Naive thymus-derived CD8-positive, alpha-beta T cell (primary cell): ENCODE data around the gene PPP1R2C. TPM values are rescaled to one million over a fixed set of nuclear protein-coding genes. Genes with fewer than 3 reads are reported as not detected.

Experiments used
- ATAC-seq, 2 donors: fragments of 150-1000 bp; cut with Tn5 transposase in 1 of 2; sonication (Bioruptor Pico), chemical (Tn5 transposase) in 1 of 2; 1 replicate in 1 of 2; 2 replicates in 1 of 2; pipeline ENCODE4 v1.10.0; 2021; ENCODE audit warnings: mild to moderate bottlenecking in 2 of 2, moderate library complexity in 2 of 2
- POLR2A ChIA-PET: fragments of 350-600 bp; sonication (Branson Sonifier 250); formaldehyde crosslinking; loops from one replicate; lab custom pipeline; 2021; ENCODE audit warnings: antibody characterized with exemption; lab: Charles Lee
- DNase-seq, 10 donors: peaks; one replicate each; pipeline versions ENCODE4 v3.0.0 to v3.0.0-alpha.2; 2020 to 2022
- H3K27ac Mint-ChIP-seq, 10 donors: one replicate each; pipeline ENCODE4 v1.8.0; 2020 to 2022; ENCODE audit warnings: mild to moderate bottlenecking in 10 of 10, mixed read lengths in 10 of 10, moderate library complexity in 4 of 10, inconsistent platforms in 1 of 10
- H3K27me3 Mint-ChIP-seq, 5 donors: one replicate each; pipeline ENCODE4 v1.8.0; 2021 to 2022; ENCODE audit warnings: mixed read lengths in 5 of 5
- H3K36me3 Mint-ChIP-seq, 3 donors: one replicate each; pipeline ENCODE4 v1.8.0; 2020 to 2022; ENCODE audit warnings: mixed read lengths in 3 of 3, mild to moderate bottlenecking in 2 of 3, inconsistent platforms in 1 of 3
- H3K4me1 Mint-ChIP-seq, 4 donors: one replicate each; pipeline ENCODE4 v1.8.0; 2021 to 2022; ENCODE audit warnings: mixed read lengths in 4 of 4
- H3K4me3 Mint-ChIP-seq, 10 donors: one replicate each; pipeline ENCODE4 v1.8.0; 2020 to 2022; ENCODE audit warnings: mild to moderate bottlenecking in 10 of 10, mixed read lengths in 10 of 10, moderate library complexity in 6 of 10, inconsistent platforms in 1 of 10
- H3K9me3 Mint-ChIP-seq, 9 donors: one replicate each; pipeline ENCODE4 v1.8.0; 2020 to 2022; ENCODE audit warnings: mixed read lengths in 9 of 9, mild to moderate bottlenecking in 3 of 9, inconsistent platforms in 1 of 9, moderate library complexity in 1 of 9
- polyA plus RNA-seq, 3 donors: library from polyadenylated mRNA; unstranded; fragments of 300-500 nt; fragmentation: Illumina TruSeq; gene quantifications; one replicate each; pipeline ENCODE4 v1.2.3, GENCODE V29; 2021
- total RNA-seq, 8 experiments: library from RNA in 2 of 8; stranded (reverse) in 2 of 8; gene quantifications; one replicate each; pipeline ENCODE4 v1.2.3 and lab custom pipeline; 2021 to 2026

Gene PPP1R2C
- total and polyA plus RNA-seq, 5 experiments from 2014 or later = 0.41 to 2.3 (median 2.3) TPM; not detected in 2

DNA sequence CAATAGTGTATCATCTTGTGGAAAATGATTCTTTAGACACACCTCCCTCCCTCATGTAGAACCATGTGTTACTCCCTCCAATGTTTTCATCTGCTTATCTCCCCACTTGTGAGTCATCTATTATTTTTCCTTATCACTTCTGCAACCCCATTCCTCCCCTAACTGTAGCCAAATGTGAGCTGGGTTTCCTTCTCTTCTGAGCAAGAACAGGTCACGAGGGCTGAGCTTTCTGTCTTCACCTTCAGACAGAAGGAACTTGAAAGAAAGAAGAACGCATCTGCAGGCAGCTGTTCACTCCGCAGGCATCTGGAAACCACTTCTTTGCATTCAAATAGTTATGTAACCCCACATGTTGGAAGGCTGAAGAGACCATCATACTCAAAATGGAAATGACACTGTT is 1.8 kb downstream of the PPP1R2C start:
- Mint-ChIP-seq H3K4me1 (peaks cover 9 to 21% (median 15%) of the 10 kb centered on the region in 4 donors), H3K4me3 (no peak overlapping the region), H3K27ac (peak overlapping the region in 1 of 10 donors; percentile 14), H3K9me3 (peaks cover 0 to 21% (median 4%) of the 10 kb centered on the region in 9 donors), H3K27me3 (no peaks in the 10 kb centered on the region), H3K36me3 (peaks cover 0 to 11% (median 0%) of the 10 kb centered on the region in 3 donors)
- DNase-seq (peak in 1 of 10 donors; percentile 3), ATAC-seq (no peak)
- POLR2A ChIA-PET = no interaction called here

DNA sequence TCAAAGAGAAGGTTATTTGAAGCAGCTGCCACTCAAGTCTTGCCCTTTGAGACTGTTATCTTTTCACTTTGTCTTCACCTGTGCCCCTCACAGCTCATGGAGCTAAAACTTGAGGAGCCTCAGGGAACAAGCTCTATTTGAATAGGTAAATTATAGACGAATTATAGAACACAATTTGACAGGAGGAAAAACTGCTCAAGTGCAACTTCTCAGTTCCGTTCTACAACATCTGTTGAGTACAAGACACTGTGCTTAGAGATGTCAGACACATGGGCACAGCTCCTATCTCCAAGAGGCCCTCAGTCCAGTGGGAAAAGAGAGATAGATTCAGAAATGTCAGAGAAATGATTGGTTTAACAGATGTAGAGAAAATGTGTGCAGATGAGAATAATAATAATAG is 5.1 kb downstream of the PPP1R2C start:
- POLR2A ChIA-PET = no interaction called here
- H3K9me3 Mint-ChIP-seq = peaks cover 0 to 8% (median 0%) of the 10 kb centered on the region in 9 donors
- H3K27ac Mint-ChIP-seq = no peak overlapping the region
- H3K27me3 Mint-ChIP-seq = no peaks in the 10 kb centered on the region
- H3K4me1 Mint-ChIP-seq = peaks cover 5 to 16% (median 14%) of the 10 kb centered on the region in 4 donors
- DNase-seq (no peak), ATAC-seq (no peak)
- H3K36me3 Mint-ChIP-seq = no peaks in the 10 kb centered on the region
- H3K4me3 Mint-ChIP-seq = no peak overlapping the region

DNA sequence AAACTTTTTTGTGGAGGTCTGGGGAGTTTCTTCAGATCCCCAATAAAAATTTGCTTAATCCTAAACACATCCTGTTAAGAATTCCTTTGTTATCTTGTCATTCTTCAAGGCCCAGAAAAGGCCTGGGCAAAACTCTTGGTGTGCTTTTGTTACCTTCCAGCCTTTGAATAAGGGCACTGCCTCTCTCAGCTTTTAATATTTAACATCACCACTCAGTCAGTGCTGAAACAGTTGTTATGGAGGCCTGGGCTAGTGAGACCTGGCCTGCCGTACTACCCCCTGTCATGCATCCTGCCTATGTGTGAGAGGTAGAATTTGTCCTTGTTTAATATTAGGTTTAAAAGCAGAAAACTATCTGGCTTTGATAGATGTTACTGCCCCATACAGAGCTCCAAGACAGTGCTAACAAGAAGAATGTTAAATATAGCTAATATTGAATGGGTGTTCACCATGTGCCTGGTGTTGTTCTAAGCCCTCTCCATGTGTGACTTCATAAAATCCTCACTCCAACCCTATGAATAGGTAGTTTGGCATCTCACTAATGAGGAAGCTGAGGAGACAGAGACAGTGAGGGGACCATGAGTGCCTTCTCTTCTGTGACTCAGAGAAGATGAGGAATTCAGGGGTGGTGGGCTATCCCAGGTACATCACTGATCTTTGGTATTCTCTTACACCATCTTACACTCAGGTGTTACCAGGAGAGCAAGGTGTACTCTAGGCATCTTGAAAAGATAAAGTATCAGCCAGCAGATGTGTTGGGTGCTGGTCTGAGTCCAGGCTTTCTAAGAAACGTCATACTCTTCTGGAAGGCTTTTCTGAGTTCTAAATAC is 6.2 kb downstream of the PPP1R2C start:
- peaks cover 5 to 16% (median 14%) of the 10 kb centered on the region in 4 donors for H3K4me1 Mint-ChIP-seq
- no peaks in the 10 kb centered on the region for H3K36me3 Mint-ChIP-seq
- ATAC-seq (no peak), DNase-seq (no peak)
- POLR2A ChIA-PET = no interaction called here
- H3K27me3 Mint-ChIP-seq = no peaks in the 10 kb centered on the region
- no peak overlapping the region for H3K27ac Mint-ChIP-seq
- no peak overlapping the region for H3K4me3 Mint-ChIP-seq
- peaks cover 0 to 2% (median 0%) of the 10 kb centered on the region in 9 donors for H3K9me3 Mint-ChIP-seq

DNA sequence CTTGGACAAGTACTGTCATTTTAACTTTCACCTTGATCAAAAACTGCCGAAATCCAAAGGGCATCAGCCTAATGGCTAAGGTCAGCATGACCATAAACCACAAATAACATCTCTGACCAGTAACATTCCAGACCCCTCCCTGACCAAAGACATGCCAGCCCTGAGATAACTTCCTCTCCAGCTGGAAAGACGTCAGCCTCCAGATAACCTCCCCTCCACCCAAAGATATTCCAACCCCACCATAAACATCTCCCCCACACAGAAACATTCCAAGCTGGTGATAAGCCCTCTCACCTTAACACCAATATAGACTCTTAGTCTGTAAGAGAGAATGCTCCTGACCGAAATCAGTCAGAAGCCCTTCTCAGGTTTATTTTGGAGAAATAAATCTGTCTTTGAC is 7.4 kb downstream of the PPP1R2C start:
- Mint-ChIP-seq H3K27ac (peak overlapping the region in 1 of 10 donors; percentile 19), H3K4me1 (peaks cover 0 to 8% (median 6%) of the 10 kb centered on the region in 4 donors), H3K9me3 (peaks cover 0 to 2% (median 0%) of the 10 kb centered on the region in 9 donors), H3K36me3 (peaks cover 0 to 7% (median 0%) of the 10 kb centered on the region in 3 donors), H3K27me3 (no peaks in the 10 kb centered on the region), H3K4me3 (no peak overlapping the region)
- POLR2A ChIA-PET = no interaction called here
- DNase-seq = no peak
- ATAC-seq = no peak

DNA sequence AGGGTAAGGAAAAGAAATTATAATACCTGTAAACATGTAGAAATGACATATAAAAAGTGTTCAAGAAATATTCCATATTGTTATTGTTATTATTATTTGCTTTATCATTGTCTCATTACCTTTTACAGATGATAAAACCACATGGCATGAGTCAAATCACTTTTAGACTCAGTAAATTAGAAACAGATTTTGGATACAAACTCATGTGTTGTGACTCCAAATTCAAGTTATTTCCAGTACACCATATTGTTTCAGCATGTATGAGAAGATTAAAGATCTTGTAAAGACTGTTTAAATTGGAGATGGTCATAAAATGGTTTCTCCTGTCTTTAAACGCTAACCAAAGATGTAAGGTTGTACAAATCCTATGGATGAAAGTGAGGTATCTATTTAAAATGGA is 18.1 kb downstream of the PPP1R2C start:
- ATAC-seq (no peak), DNase-seq (no peak)
- Mint-ChIP-seq H3K4me1 (peaks cover 2 to 14% (median 3%) of the 10 kb centered on the region in 4 donors), H3K27ac (no peak overlapping the region), H3K9me3 (peaks cover 0 to 18% (median 1%) of the 10 kb centered on the region in 9 donors), H3K27me3 (no peaks in the 10 kb centered on the region), H3K36me3 (peaks cover 0 to 12% (median 0%) of the 10 kb centered on the region in 3 donors), H3K4me3 (no peak overlapping the region)
- POLR2A ChIA-PET = no interaction called here

DNA sequence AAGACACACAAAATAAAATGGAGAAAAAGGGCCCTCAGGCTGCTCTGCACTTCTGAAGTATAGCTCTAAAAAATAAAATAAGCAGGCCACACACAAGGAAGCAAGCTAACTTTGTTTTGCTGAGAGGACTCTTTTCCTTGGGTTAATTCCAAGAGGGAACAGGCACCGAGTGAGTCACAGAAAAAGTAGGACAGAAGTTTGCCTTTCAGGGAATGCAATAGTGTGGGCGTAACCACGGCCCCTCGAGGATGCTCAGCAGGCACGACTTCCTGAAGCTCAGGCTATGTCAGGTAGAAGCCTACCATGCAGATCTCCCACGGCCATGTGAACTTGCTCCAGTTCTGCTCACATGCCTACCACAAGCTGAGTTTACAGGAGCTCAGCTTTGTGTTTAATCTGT is 22.1 kb downstream of the PPP1R2C start:
- ATAC-seq = no peak
- H3K27ac Mint-ChIP-seq = no peak overlapping the region

DNA sequence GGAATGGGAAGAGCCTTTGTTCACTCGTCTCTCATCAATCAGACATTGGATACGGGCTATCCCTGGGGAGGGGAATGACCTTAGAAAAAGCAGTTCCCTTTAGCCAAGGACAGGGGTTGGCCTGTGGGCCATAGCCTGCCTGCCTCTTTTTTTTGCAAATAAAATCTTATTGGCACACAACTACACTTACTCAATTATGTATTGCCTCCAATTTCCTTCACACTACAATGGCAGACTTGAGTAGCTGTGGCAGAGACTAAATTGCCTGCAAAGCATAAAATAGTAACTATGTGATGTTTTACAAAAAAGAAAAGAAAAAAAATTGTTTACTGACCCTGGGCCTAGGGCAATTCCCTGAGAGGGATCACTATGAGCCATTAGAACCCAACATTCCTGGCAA is 23.4 kb downstream of the PPP1R2C start:
- H3K4me3 Mint-ChIP-seq = no peak overlapping the region
- peaks cover 0 to 3% (median 0%) of the 10 kb centered on the region in 3 donors for H3K36me3 Mint-ChIP-seq
- ATAC-seq (no peak), DNase-seq (no peak)
- H3K27me3 Mint-ChIP-seq = no peaks in the 10 kb centered on the region
- H3K4me1 Mint-ChIP-seq = peaks cover 0 to 14% (median 3%) of the 10 kb centered on the region in 4 donors
- H3K27ac Mint-ChIP-seq = no peak overlapping the region
- POLR2A ChIA-PET = no interaction called here
- peaks cover 0 to 2% (median 0%) of the 10 kb centered on the region in 9 donors for H3K9me3 Mint-ChIP-seq

More for the DNA sequence above, 22.1 kb downstream of the PPP1R2C start:
- H3K9me3 Mint-ChIP-seq = no peaks in the 10 kb centered on the region
- no peak for DNase-seq
- H3K4me1 Mint-ChIP-seq = peaks cover 0 to 14% (median 3%) of the 10 kb centered on the region in 4 donors
- H3K27me3 Mint-ChIP-seq = no peaks in the 10 kb centered on the region
- H3K4me3 Mint-ChIP-seq = no peak overlapping the region
- POLR2A ChIA-PET = no interaction called here
- no peaks in the 10 kb centered on the region for H3K36me3 Mint-ChIP-seq

DNA sequence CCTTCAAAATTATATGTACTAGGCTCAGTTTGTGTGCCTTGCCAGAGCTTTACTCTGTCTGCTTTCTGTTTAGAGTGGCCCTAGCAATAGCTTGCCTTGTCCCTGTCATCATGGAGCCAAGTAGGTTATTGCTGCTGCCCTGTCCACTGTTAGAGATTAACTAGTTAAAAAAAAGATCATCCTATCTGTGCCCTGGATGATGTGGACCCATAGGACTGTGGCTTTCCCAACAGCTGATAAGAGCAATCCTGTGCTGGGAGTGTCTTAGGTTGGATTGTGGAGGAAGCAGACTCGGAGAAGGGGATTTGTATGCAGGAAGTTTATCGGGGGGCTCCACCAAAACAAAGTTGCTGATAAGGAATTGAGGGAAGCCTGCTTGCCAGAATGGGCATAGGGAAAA is 23.8 kb downstream of the PPP1R2C start:
- POLR2A ChIA-PET = no interaction called here
- peaks cover 0 to 2% (median 0%) of the 10 kb centered on the region in 9 donors for H3K9me3 Mint-ChIP-seq
- H3K27ac Mint-ChIP-seq = no peak overlapping the region
- no peak overlapping the region for H3K4me3 Mint-ChIP-seq
- H3K4me1 Mint-ChIP-seq = peaks cover 0 to 14% (median 3%) of the 10 kb centered on the region in 4 donors
- H3K36me3 Mint-ChIP-seq = peaks cover 0 to 3% (median 0%) of the 10 kb centered on the region in 3 donors
- ATAC-seq (no peak), DNase-seq (no peak)
- H3K27me3 Mint-ChIP-seq = no peaks in the 10 kb centered on the region

DNA sequence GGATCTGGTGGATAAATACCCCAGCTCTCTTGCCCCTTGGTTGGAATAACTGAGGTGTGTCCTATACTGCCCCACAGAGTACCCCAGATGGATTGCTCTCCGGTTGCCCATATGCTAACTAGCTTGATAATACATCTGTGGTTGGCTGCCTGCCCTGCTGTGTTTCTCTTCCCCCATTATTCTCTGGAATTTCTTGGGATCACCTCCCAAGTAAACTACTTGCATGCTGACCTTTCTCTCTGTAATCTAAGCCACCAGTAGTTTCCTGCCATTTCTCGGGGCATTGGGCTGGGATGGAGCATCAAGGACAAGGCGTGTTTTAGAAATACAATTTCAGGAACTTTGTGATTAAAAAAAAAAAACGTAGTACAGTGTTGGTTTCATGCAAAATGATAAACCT is 25.2 kb downstream of the PPP1R2C start:
- no peak overlapping the region for H3K4me3 Mint-ChIP-seq
- ATAC-seq (no peak), DNase-seq (no peak)
- no peak overlapping the region for H3K27ac Mint-ChIP-seq
- POLR2A ChIA-PET = interaction anchor here (0.6 to 0.7 kb wide), 2 partner anchors 10 to 132 kb away, joined by 3 to 4 read pairs; no protein-coding TSS in a partner anchor
- H3K27me3 Mint-ChIP-seq = no peaks in the 10 kb centered on the region
- H3K36me3 Mint-ChIP-seq = peaks cover 0 to 3% (median 0%) of the 10 kb centered on the region in 3 donors
- peaks cover 0 to 2% (median 0%) of the 10 kb centered on the region in 9 donors for H3K9me3 Mint-ChIP-seq
- H3K4me1 Mint-ChIP-seq = peaks cover 0 to 19% (median 3%) of the 10 kb centered on the region in 4 donors

DNA sequence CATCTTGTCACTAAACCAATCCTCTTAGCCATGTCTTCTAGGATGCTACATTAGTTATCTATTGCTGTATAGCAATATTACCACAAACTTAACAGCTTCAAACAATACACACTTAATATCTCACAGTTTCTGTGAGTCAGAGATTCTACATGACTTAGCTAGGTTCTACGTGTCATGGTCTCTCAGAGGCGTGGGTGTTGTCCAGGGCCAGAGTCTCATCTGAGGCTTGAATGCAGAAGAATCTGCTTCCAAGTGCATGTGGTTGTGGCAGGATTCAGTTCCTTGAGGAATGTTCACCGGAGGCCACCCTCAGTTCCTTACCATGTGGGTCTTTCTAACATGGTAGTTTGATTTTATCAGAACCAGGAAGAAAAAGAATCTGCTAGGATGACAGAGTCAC is 26.4 kb downstream of the PPP1R2C start:
- Mint-ChIP-seq H3K36me3 (peaks cover 0 to 3% (median 0%) of the 10 kb centered on the region in 3 donors), H3K4me1 (peaks cover 0 to 17% (median 1%) of the 10 kb centered on the region in 4 donors), H3K4me3 (no peak overlapping the region), H3K9me3 (peaks cover 0 to 2% (median 0%) of the 10 kb centered on the region in 9 donors), H3K27ac (no peak overlapping the region), H3K27me3 (no peaks in the 10 kb centered on the region)
- no peak for ATAC-seq
- no peak for DNase-seq
- POLR2A ChIA-PET = no interaction called here

DNA sequence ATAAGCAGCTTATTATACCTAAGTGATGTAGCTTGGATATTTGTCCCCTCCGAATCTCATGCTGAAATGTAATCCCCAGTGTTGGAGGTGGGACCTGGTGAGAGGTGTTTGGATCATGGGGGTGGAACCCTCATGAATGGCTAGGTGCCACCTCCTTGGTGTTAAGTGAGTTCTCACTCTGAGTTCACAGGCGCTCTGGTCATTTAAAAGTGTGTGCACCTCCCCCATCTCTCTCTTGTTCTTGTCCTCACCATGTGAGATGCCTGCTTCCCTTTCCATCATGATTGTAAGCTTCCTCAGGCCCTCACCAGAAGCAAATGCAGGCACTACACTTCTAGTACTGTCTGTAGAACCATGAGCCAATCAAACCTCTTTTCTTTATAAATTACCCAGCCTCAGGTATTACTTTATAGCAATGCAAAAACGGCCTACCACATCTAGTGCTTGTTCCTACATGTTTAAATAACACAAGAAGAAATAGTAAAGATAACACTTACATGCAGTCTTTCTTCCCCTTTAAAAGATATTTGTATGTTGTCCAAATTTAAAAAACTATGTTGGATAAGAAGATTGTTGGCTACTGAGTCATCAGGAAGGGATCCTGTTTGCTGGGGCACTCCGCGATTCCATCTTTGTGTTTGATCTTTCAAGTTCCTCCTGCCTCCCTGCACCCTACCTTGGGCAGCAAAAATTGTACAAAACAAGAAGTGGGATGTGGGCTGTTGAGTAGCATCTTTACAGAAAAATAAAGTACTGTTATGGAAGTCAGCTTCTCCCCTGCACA is 29.7 kb downstream of the PPP1R2C start:
- H3K4me3 Mint-ChIP-seq = no peak overlapping the region
- no peak overlapping the region for H3K27ac Mint-ChIP-seq
- ATAC-seq (no peak), DNase-seq (no peak)
- peaks cover 0 to 3% (median 0%) of the 10 kb centered on the region in 3 donors for H3K36me3 Mint-ChIP-seq
- peaks cover 0 to 13% (median 0%) of the 10 kb centered on the region in 4 donors for H3K4me1 Mint-ChIP-seq
- no peaks in the 10 kb centered on the region for H3K27me3 Mint-ChIP-seq
- POLR2A ChIA-PET = interaction anchor here (0.6 kb wide), 1 partner anchor 41 kb away, joined by 3 read pairs; no protein-coding TSS in a partner anchor
- H3K9me3 Mint-ChIP-seq = peaks cover 0 to 2% (median 0%) of the 10 kb centered on the region in 9 donors

DNA sequence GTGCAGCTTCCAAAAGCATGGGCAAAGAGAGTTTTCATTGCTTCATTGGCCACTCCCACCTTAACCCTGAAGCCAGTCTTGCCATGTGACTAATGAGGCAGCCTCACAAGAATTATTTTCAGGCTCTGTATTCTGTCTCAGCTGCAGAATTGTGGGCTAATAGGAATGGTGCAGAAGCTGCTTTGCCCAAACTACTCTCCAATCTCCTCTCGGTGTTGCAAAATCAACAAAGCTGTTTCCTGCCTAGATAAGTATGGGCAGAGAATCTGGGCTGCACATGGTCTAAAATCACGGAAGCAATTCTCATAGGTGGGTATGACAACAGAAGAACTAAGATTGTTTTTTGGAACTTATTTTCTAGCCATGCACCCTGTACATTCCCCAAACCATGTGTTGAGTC is 31.4 kb downstream of the PPP1R2C start:
- Mint-ChIP-seq H3K4me1 (peaks cover 0 to 13% (median 0%) of the 10 kb centered on the region in 4 donors), H3K36me3 (peaks cover 0 to 3% (median 0%) of the 10 kb centered on the region in 3 donors), H3K4me3 (no peak overlapping the region), H3K27me3 (no peaks in the 10 kb centered on the region), H3K27ac (no peak overlapping the region), H3K9me3 (peaks cover 0 to 2% (median 0%) of the 10 kb centered on the region in 9 donors)
- DNase-seq = no peak
- no peak for ATAC-seq
- POLR2A ChIA-PET = no interaction called here
